ENCODE measurements around the gene SUPV3L1. TPM values are rescaled to one million over a fixed set of nuclear protein-coding genes. Genes with fewer than 3 reads are reported as not detected.
A peak's percentile ranks its signal among the peaks of the same experiment; 100 is the strongest.

SUPV3L1 gene
- total and polyA plus RNA-seq, 9 of the 15 experiments (the other 6 are each of a cell fraction or from before 2014, with no cell fraction given): 45.2 to 156 (median 92.6) TPM

- TF ChIP-seq ZNF134 (CRISPR knock-in tag; conservative IDR thresholded peaks at IDR 0.05) (no peak), EZH2 (IDR thresholded peaks at IDR 0.05; ENCODE audit: borderline replicate concordance, low read depth, low read length) (no peak), ELF1 (tag; IDR thresholded peaks at IDR 0.05) (no peak), BCOR (IDR thresholded peaks at IDR 0.05) (no peak), GABPB2 (CRISPR knock-in tag; conservative IDR thresholded peaks at IDR 0.05) (no peak), ZNF696 (CRISPR knock-in tag; conservative IDR thresholded peaks at IDR 0.05) (no peak), POLR2H (tag; IDR thresholded peaks at IDR 0.05; ENCODE audit: low read depth) (0 out of 2 replicates have a peak, but pooled peaks have one; percentile 29), CHCHD3 (CRISPR knock-in tag; IDR thresholded peaks at IDR 0.05) (no peak), MECOM (CRISPR knock-in tag; IDR thresholded peaks at IDR 0.05) (no peak), OTX1 (CRISPR knock-in tag; IDR thresholded peaks at IDR 0.05) (no peak), CREB3L1 (IDR thresholded peaks at IDR 0.05; ENCODE audit: borderline replicate concordance, low read depth) (no peak), ARNT (IDR thresholded peaks at IDR 0.05) (no peak), SREBF1 (IDR thresholded peaks at IDR 0.05; ENCODE audit: borderline replicate concordance, low read depth, low read length) (no peak), ZNF311 (CRISPR knock-in tag; IDR thresholded peaks at IDR 0.05) (0 out of 2 replicates have a peak, but pooled peaks have one; percentile 29), RREB1 (CRISPR knock-in tag; IDR thresholded peaks at IDR 0.05) (no peak), NFE2 (IDR thresholded peaks at IDR 0.05; ENCODE audit: low read depth) (peak; percentile 82), NFIC (IDR thresholded peaks at IDR 0.05) (no peak), E2F3 (CRISPR knock-in tag; IDR thresholded peaks at IDR 0.05) (no peak), EP400 (IDR thresholded peaks at IDR 0.05) (0 out of 2 replicates have a peak, but pooled peaks have one; percentile 38)
- TF ChIP-seq, protein P1, sequence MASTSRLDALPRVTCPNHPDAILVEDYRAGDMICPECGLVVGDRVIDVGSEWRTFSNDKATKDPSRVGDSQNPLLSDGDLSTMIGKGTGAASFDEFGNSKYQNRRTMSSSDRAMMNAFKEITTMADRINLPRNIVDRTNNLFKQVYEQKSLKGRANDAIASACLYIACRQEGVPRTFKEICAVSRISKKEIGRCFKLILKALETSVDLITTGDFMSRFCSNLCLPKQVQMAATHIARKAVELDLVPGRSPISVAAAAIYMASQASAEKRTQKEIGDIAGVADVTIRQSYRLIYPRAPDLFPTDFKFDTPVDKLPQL (IDR thresholded peaks at IDR 0.05; ENCODE audit: extremely low read depth, insufficient read length): no peak
Measured at GRCh38 chr10:69146759-69147158, 33.3 kb upstream of the SUPV3L1 start (continued).

Measured in K562 (cell line).